ENCODE data around the gene GALC.
A peak's percentile ranks its signal among the peaks of the same experiment; 100 is the strongest.

Gene GALC

GRCh38 chr14:87944987-87945604, 47.9 kb downstream of the GALC start:
- H3K27ac ChIP-seq (ENCODE audit: low read length): no peak overlapping the region
- no peak overlapping the region for H3K4me3 ChIP-seq (ENCODE audit: low read depth in 1 of 2, low read length in 2 of 2)
- no peaks in the 10 kb centered on the region for H3K27me3 ChIP-seq (ENCODE audit: insufficient read depth, low read length, poor library complexity)
- no peak overlapping the region for H3K9ac ChIP-seq (ENCODE audit: low read depth, low read length)
- no peaks in the 10 kb centered on the region for H3K36me3 ChIP-seq (ENCODE audit: insufficient read depth, low read length)
- no peak overlapping the region for H3K4me2 ChIP-seq (ENCODE audit: insufficient read depth, low read length)
- no peaks in the 10 kb centered on the region for H4K20me1 ChIP-seq (ENCODE audit: insufficient read depth, low read length)
- peak; percentile 74 for TF ChIP-seq CTCF (IDR thresholded peaks at IDR 0.05; ENCODE audit: borderline replicate concordance, extremely low read depth, low read length, poor library complexity, severe bottlenecking)
- TF ChIP-seq EZH2 (IDR thresholded peaks at IDR 0.05; ENCODE audit: borderline replicate concordance, low read depth, low read length, severe bottlenecking): no peak
- DNase-seq: no peak
- H2AFZ ChIP-seq (ENCODE audit: low read depth, low read length): no peak overlapping the region
- ATAC-seq (ENCODE audit: insufficient read depth, low read depth): peak; percentile 62
- no peaks in the 10 kb centered on the region for H3K9me3 ChIP-seq (ENCODE audit: insufficient read depth, low read length, severe bottlenecking)
- H3K79me2 ChIP-seq (ENCODE audit: insufficient read depth, low read length): no peaks in the 10 kb centered on the region
- peaks cover 2% of the 10 kb centered on the region; the same call in 1 of the 2 replicates for H3K4me1 ChIP-seq (ENCODE audit: insufficient read depth, low read length)

- Histone ChIP-seq H3K4me2 (ENCODE audit: insufficient read depth, low read length) (no peak overlapping the region), H3K27me3 (ENCODE audit: insufficient read depth, low read length, poor library complexity) (no peaks in the 10 kb centered on the region), H3K4me1 (ENCODE audit: insufficient read depth, low read length) (peaks cover 2% of the 10 kb centered on the region; the same call in 1 of the 2 replicates), H3K36me3 (ENCODE audit: insufficient read depth, low read length) (no peaks in the 10 kb centered on the region), H3K4me3 (ENCODE audit: low read depth in 1 of 2, low read length in 2 of 2) (no peak overlapping the region), H3K9me3 (ENCODE audit: insufficient read depth, low read length, severe bottlenecking) (no peaks in the 10 kb centered on the region), H2AFZ (ENCODE audit: low read depth, low read length) (no peak overlapping the region), H3K27ac (ENCODE audit: low read length) (no peak overlapping the region), H3K79me2 (ENCODE audit: insufficient read depth, low read length) (no peaks in the 10 kb centered on the region), H3K9ac (ENCODE audit: low read depth, low read length) (no peak overlapping the region), H4K20me1 (ENCODE audit: insufficient read depth, low read length) (no peaks in the 10 kb centered on the region)
- DNase-seq (no peak), ATAC-seq (ENCODE audit: insufficient read depth, low read depth) (no peak)
- TF ChIP-seq EZH2 (IDR thresholded peaks at IDR 0.05; ENCODE audit: borderline replicate concordance, low read depth, low read length, severe bottlenecking): no peak
- no peak for TF ChIP-seq CTCF (IDR thresholded peaks at IDR 0.05; ENCODE audit: borderline replicate concordance, extremely low read depth, low read length, poor library complexity, severe bottlenecking)
Observed at GRCh38 chr14:87940894-87941293, 52.1 kb downstream of the GALC start.

- no peak overlapping the region for H2AFZ ChIP-seq (ENCODE audit: low read depth, low read length)
- H3K4me1 ChIP-seq (ENCODE audit: insufficient read depth, low read length): peaks cover 2% of the 10 kb centered on the region; the same call in 1 of the 2 replicates
- H3K79me2 ChIP-seq (ENCODE audit: insufficient read depth, low read length): no peaks in the 10 kb centered on the region
- H4K20me1 ChIP-seq (ENCODE audit: insufficient read depth, low read length): no peaks in the 10 kb centered on the region
- H3K9me3 ChIP-seq (ENCODE audit: insufficient read depth, low read length, severe bottlenecking): no peaks in the 10 kb centered on the region
- ATAC-seq (ENCODE audit: insufficient read depth, low read depth): no peak
- DNase-seq: no peak
- no peaks in the 10 kb centered on the region for H3K36me3 ChIP-seq (ENCODE audit: insufficient read depth, low read length)
- TF ChIP-seq EZH2 (IDR thresholded peaks at IDR 0.05; ENCODE audit: borderline replicate concordance, low read depth, low read length, severe bottlenecking): no peak
- no peak for TF ChIP-seq CTCF (IDR thresholded peaks at IDR 0.05; ENCODE audit: borderline replicate concordance, extremely low read depth, low read length, poor library complexity, severe bottlenecking)
- no peak overlapping the region for H3K9ac ChIP-seq (ENCODE audit: low read depth, low read length)
- no peak overlapping the region for H3K27ac ChIP-seq (ENCODE audit: low read length)
- H3K4me2 ChIP-seq (ENCODE audit: insufficient read depth, low read length): no peak overlapping the region
- no peak overlapping the region for H3K4me3 ChIP-seq (ENCODE audit: low read depth in 1 of 2, low read length in 2 of 2)
- H3K27me3 ChIP-seq (ENCODE audit: insufficient read depth, low read length, poor library complexity): no peaks in the 10 kb centered on the region
Observed at GRCh38 chr14:87940382-87940781, 52.6 kb downstream of the GALC start.

Measured in DND-41 (cell line).